NCI-H2029 treated with DMSO at 0.1 percent for 48 hours (cell line): ENCODE measurements around the gene AMPD2.
A peak's percentile ranks its signal among the peaks of the same experiment; 100 is the strongest.

Experiments used
- DNase-seq: peaks from one replicate; lab custom pipeline; 2025; lab: John Stamatoyannopoulos, UW

Gene AMPD2

GRCh38 chr1:109617291-109617801 lies 2.3 kb upstream of the AMPD2 start:
- no peak for DNase-seq

GRCh38 chr1:109618661-109619575 lies 719 bp upstream of the AMPD2 start:
- DNase-seq: no peak

GRCh38 chr1:109620401-109620791 lies 759 bp downstream of the AMPD2 start:
- no peak for DNase-seq

GRCh38 chr1:109620841-109621286 lies 1.2 kb downstream of the AMPD2 start:
- peak; percentile 9 for DNase-seq

GRCh38 chr1:109621379-109622136 lies 1.9 kb downstream of the AMPD2 start:
- no peak for DNase-seq

GRCh38 chr1:109622137-109622892 lies 2.7 kb downstream of the AMPD2 start:
- no peak for DNase-seq

GRCh38 chr1:109622895-109623294 lies 3.3 kb downstream of the AMPD2 start:
- DNase-seq: no peak

- no peak for DNase-seq
Observed at GRCh38 chr1:109623601-109624161, 4.0 kb downstream of the AMPD2 start.

- DNase-seq: no peak
Observed at GRCh38 chr1:109624201-109625010, 4.8 kb downstream of the AMPD2 start.

GRCh38 chr1:109625176-109625575 lies 5.5 kb downstream of the AMPD2 start:
- no peak for DNase-seq

- no peak for DNase-seq
Observed at GRCh38 chr1:109625601-109626560, 6.2 kb downstream of the AMPD2 start.

GRCh38 chr1:109626682-109627408 lies 7.2 kb downstream of the AMPD2 start:
- DNase-seq: no peak

- no peak for DNase-seq
Observed at GRCh38 chr1:109627692-109628399, 8.2 kb downstream of the AMPD2 start.

GRCh38 chr1:109628540-109629321 lies 9.1 kb downstream of the AMPD2 start:
- DNase-seq: no peak

- no peak for DNase-seq
Observed at GRCh38 chr1:109629372-109630030, 9.9 kb downstream of the AMPD2 start.

GRCh38 chr1:109630081-109630897 lies 10.7 kb downstream of the AMPD2 start:
- DNase-seq: no peak
